ENCODE data around the gene USP17L15.
"Not testable (repeated sequence)": the region's sequence is repeated elsewhere in the genome, so short reads cannot be mapped to it uniquely, and the experiment has no call there.

USP17L15 gene

GRCh38 chr4:9234085-9234484 lies at the start of gene USP17L15:
USP17L15 (plus strand) TSS chr4:9234385; CDS start chr4:9234385, 0 bp downstream.
- not testable (repeated sequence) for DNase-seq (ENCODE audit: low spot score)

GRCh38 chr4:9210357-9210756 lies 23.8 kb upstream of the USP17L15 start, which contains the start of gene USP17L10:
USP17L10 (plus strand) TSS chr4:9210657; CDS start chr4:9210657, 0 bp downstream.
- not testable (repeated sequence) for DNase-seq (ENCODE audit: low spot score)

- not testable (repeated sequence) for DNase-seq (ENCODE audit: low spot score)
These were observed 19.5 kb upstream of the USP17L15 start for GRCh38 chr4:9214701-9215100.

GRCh38 chr4:9215105-9215504 lies 19.1 kb upstream of the USP17L15 start, which contains the start of gene USP17L11:
USP17L11 (plus strand) TSS chr4:9215405; CDS start chr4:9215405, 0 bp downstream.
- DNase-seq (ENCODE audit: low spot score): not testable (repeated sequence)

GRCh38 chr4:9219852-9220251 lies 14.3 kb upstream of the USP17L15 start, which contains the start of gene USP17L12:
USP17L12 (plus strand) TSS chr4:9220152; CDS start chr4:9220152, 0 bp downstream.
- not testable (repeated sequence) for DNase-seq (ENCODE audit: low spot score)

GRCh38 chr4:9224596-9224995 lies 9.6 kb upstream of the USP17L15 start, which contains the start of gene USP17L13:
USP17L13 (plus strand) TSS chr4:9224896; CDS start chr4:9224896, 0 bp downstream.
- not testable (repeated sequence) for DNase-seq (ENCODE audit: low spot score)

- DNase-seq (ENCODE audit: low spot score): not testable (repeated sequence)
These were observed 3.9 kb upstream of the USP17L15 start for GRCh38 chr4:9230249-9230648.

GRCh38 chr4:9238461-9238860 lies 4.3 kb downstream of the USP17L15 start:
- DNase-seq (ENCODE audit: low spot score): not testable (repeated sequence)

GRCh38 chr4:9243579-9243978 lies 9.4 kb downstream of the USP17L15 start, which contains the start of gene USP17L17:
USP17L17 (plus strand) TSS chr4:9243879; CDS start chr4:9243879, 0 bp downstream.
- DNase-seq (ENCODE audit: low spot score): not testable (repeated sequence)

GRCh38 chr4:9247953-9248680 lies 13.9 kb downstream of the USP17L15 start, which contains the start of gene USP17L18:
USP17L18 (plus strand) TSS chr4:9248630; CDS start chr4:9248630, 0 bp downstream.
- not testable (repeated sequence) for DNase-seq (ENCODE audit: low spot score)

GRCh38 chr4:9253078-9253477 lies 18.9 kb downstream of the USP17L15 start, which contains the start of gene USP17L19:
USP17L19 (plus strand) TSS chr4:9253378; CDS start chr4:9253378, 0 bp downstream.
- DNase-seq (ENCODE audit: low spot score): not testable (repeated sequence)

- not testable (repeated sequence) for DNase-seq (ENCODE audit: low spot score)
These were observed 23.6 kb downstream of the USP17L15 start, which contains the start of gene USP17L20 for GRCh38 chr4:9257824-9258223. USP17L20 (plus strand) TSS chr4:9258124; CDS start chr4:9258124, 0 bp downstream.

GRCh38 chr4:9262572-9262971 lies 28.4 kb downstream of the USP17L15 start, which contains the start of gene USP17L21:
USP17L21 (plus strand) TSS chr4:9262872; CDS start chr4:9262872, 0 bp downstream.
- not testable (repeated sequence) for DNase-seq (ENCODE audit: low spot score)

- not testable (repeated sequence) for DNase-seq (ENCODE audit: low spot score)
These were observed 33.1 kb downstream of the USP17L15 start, which contains the start of gene USP17L22 for GRCh38 chr4:9267319-9267718. USP17L22 (plus strand) TSS chr4:9267619; CDS start chr4:9267619, 0 bp downstream.

- not testable (repeated sequence) for DNase-seq (ENCODE audit: low spot score)
These were observed 37.5 kb downstream of the USP17L15 start for GRCh38 chr4:9271719-9272118.
